ENCODE measurements around the gene GPATCH2.

DNA sequence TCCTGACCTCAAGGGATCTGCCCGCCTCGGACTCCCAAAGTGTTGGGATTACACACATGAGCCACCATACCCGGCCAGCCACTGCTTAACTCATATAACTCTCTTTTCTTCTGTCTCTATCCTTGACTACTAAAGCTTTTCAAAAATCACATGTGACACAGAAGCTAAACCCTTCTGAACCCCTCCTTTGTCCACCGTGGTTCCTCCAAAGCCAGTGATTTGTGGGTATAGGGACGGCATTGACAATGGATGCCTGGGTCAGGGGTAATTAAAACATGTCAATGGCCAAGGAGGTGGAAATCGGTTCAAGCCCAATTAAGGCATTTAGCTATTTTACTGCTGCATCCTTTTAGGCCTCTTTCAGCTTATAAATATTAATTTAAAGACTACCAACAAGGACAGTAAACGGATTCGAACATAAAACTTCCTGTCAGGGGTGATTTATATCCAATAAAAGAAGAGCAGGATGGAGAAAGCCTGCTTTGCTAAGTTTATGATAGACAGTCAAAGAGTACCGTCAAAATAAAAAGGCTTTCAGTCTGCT, 242.3 kb downstream of the GPATCH2 start:
- no peak for TF ChIP-seq EP300 (IDR thresholded peaks at IDR 0.05)
- no peak for TF ChIP-seq CTCF (IDR thresholded peaks at IDR 0.05)
- TF ChIP-seq POLR2AphosphoS5 (IDR thresholded peaks at IDR 0.05): no peak
- TF ChIP-seq POLR2A (IDR thresholded peaks at IDR 0.05): no peak

Measured in suprapubic skin (tissue), 4 donors.